COLO668 (cell line): ENCODE measurements around the gene NFU1.
"Not testable (repeated sequence)": the region's sequence is repeated elsewhere in the genome, so short reads cannot be mapped to it uniquely, and the experiment has no call there.

Source experiments
- DNase-seq: peaks from one replicate; lab custom pipeline; 2025; ENCODE audit not compliant: unreplicated experiment; lab: John Stamatoyannopoulos, UW

NFU1 gene

DNA sequence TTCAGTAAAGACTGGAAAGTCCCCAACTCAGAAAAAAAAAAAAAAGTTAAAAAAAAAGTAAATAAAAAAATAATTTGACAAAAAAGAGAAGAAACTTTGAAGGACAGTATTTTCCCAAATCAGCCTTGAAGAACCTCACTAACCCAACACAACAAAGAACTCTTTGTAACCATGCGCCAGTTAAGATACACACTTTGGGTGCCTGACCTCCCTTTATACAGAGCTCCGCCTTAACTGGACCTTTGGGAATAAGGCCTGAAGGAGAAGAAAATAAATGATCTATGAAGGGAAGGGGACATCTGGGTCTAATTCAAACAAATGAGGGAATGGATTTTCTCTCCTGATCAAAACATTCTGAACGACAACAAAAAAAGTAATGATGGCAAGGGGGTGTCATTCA is 48.0 kb downstream of the NFU1 start:
- DNase-seq, result no peak

DNA sequence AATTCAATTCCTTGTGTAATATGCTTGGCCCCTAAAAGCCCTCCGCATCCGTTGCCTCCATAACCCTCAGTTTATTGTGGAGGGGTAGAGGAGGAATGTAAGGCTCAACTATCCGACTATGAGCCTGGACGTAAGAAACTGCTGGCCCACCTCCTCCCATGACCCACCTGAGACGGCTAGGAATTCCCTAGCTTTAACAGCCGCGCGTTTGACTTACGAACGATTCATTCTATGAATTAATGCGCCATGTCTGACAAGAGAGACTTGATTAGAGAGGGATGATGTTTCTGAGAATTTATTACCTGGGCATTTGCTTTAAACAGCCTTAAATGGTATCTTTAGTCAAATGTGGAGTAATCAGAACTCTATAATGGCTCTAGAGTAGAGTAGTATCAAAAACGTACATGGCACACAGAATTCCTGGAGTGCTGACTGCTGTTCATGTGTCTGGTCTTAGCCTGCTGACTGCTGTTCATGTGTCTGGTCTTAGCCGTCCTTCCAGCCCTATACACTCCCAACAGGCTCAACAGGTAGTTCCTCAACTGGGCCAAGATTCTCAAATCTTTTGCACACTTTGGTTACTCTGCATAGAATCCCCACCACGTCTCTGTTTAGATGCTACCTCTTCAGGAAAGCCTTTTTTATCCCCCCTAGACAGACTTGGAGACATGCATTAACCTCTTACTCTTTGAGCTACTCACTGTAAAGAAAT is 49.3 kb downstream of the NFU1 start:
- DNase-seq, result no peak

DNA sequence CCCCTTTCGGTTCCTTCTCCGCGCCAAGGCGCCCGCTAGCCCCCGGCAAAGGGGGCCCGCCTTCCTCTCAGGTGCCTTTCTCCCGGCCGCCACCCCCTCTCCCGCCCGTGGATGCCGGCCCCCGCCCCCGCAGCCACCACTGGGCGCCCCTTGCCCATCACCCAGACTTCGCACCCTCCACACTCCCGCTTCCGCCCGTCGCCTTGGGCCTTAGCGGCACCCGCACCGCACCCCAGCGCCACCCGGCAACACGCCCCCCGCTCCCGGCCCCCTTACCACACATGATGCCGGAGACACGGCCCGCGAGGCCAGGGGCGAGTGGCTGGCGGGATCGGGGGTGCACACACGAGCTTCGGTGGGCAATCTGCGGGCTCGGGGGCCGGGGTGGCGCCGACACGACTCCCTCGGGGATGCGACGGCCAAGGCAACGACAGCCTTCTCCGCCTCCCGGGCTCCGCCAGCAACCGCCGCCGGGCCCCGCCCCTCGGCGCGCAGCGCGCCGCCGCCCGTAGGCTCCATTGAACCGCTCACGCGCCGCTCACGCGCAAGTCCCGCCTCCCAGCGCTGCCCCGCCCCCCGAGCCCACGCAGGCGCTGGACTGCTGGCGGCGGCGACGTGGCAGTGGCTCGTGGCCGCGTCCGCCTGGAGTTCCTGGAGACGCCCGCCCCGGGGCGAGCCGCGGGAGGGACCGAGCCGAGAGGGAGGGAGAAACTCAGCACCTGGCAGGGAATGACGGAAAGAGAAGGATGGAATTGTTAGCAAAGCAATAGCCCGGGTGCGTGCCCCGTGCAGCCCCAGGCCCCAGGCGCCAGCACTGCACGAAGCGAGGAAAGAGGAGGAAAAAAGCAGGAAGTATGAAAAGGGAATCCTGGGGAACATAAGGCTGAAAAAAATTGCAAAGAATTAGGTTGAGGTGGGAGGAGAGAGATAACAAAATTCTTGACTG is 50.2 kb downstream of the NFU1 start, which contains the start of gene GFPT1:
TSS of gene GFPT1 (minus strand) at position 439 of the 946 bp plus-strand sequence. CDS start at position 283, 156 bp downstream.
- peak; percentile 97 for DNase-seq

DNA sequence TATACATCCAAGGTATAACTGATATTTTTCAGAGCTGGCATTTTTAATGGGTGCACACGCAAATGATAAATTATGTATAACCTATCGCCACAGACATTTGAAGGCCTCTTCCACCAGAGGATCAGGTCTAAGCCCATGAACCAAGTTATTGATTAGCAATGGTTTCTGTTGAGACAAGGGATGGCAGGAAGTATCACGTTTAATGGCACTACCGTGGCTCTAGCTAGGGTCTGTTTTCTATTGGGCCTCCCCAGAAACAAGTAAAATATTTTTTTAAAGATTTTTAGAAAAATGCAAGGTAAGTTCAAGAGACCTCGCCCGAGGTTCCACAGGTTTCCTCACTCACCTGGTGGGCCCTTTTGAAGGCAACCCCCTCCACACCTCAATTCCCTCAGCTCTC is 50.9 kb downstream of the NFU1 start:
- no peak for DNase-seq

DNA sequence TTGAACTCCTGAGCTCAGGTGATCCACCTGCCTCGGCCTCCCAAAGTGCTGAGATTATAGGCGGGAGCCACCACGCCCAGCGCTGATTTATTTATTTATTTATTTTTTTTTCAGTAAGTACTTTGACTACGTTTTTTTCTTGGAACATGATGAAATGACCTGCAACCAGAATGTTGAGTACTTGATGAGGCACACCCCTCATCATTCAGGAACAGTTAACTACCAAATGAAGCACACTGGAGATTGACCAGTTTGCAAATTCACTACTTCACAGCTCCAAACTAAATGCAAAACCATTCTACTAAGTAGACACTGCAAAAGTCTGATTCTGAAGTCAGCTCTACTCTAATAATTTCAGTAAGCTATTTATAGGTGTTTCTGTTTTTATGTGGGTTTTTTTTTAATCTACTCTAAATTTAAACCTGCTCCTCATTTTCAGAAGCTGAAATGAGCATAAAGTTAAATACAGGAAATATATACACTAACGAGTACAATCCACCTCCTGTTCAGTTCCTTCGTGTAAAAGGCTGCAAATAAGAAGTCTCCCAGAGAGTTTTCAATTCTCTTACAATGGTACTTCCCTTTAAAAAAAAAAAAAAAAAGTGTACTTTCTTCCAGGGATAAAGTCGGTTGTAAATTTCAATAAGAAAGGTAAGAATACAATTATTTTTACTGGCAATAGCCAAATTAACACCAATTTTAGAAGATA is 51.6 kb downstream of the NFU1 start:
- no peak for DNase-seq

DNA sequence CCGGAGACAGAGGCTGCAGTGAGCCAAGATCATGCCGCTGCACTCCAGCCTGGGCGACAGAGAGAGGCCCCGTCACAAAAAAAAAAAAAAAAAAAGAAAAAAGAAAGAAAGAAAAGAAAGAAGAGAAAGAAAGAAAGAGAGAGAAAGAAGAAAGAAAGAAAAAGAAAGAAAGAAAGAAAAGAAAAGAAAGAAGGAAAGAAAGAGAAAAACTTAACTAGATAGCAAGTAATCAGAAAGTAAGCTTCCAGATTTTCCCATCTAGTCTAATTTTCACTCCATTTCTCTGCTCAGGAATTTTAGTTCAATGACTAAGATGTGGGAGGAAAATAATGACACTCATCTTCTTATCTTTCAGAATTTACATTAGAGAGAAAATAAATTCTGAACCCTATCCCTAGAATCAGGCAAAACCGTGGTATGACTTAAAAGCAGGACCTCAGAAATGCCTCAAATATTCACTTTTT is 52.6 kb downstream of the NFU1 start:
- no peak for DNase-seq

DNA sequence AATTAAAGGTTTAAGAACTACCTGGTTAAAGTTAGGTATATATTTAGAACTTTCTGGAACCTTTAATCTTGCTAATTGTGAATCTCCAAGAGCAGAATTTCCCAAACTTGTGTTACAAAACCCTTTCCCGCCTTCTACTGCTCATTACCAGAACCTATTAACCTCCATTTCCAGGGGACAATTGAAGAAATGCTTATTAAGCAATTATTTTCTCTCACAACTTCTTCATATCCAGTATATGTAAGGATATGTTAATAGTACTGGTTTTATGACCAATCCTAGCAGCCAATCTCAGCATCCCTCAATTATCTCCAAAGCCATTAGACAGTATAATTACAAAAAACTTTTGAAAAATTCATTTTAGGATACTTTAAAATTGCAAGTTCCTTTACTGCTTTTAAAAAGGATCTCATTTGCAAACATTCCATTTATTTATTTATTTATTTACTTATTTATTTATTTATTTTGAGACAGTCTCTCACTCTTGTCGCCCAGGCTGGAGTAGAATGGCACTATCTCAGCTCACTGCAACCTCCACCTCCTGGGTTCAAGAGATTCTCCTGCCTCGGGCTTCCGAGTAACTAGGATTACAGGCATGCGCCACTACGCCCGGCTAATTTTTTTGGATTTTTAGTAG is 53.9 kb downstream of the NFU1 start:
- no peak for DNase-seq

DNA sequence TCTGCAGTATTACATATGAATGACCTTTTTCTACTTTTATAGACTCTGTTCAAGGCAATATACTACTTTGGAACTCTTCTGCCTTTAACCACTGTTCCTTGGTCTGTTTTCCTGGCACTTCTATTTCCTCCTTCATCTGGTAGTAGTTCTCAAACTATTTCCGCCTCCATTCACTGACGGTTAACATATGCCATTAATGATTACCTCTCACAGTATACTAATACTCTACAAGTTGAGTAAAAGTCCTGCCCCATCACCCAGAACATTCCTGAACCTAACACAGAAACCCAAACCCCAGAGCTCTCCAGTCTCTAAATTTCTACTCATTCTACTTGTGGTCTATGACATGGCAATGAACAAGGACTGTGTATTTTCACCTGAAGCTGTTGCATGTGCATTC is 54.7 kb downstream of the NFU1 start:
- no peak for DNase-seq

DNA sequence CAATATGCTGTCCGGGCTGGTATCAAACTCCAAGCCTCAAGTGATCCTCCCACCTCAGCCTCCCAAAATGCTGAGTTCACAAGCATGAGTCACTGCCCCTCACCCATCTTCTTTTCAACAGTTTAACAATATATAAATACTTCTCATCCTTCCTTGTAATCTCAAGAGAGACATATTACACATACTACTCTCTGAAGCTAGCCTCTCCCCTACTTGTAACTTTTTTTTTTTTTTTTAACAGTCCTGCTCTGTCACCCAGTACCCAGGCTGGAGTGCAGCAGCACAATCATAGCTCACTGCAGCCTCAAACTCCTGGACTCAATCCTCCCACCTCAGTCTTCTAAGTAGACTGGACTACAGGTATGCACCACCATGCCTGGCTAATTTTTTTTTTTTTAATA is 55.9 kb downstream of the NFU1 start:
- no peak for DNase-seq

DNA sequence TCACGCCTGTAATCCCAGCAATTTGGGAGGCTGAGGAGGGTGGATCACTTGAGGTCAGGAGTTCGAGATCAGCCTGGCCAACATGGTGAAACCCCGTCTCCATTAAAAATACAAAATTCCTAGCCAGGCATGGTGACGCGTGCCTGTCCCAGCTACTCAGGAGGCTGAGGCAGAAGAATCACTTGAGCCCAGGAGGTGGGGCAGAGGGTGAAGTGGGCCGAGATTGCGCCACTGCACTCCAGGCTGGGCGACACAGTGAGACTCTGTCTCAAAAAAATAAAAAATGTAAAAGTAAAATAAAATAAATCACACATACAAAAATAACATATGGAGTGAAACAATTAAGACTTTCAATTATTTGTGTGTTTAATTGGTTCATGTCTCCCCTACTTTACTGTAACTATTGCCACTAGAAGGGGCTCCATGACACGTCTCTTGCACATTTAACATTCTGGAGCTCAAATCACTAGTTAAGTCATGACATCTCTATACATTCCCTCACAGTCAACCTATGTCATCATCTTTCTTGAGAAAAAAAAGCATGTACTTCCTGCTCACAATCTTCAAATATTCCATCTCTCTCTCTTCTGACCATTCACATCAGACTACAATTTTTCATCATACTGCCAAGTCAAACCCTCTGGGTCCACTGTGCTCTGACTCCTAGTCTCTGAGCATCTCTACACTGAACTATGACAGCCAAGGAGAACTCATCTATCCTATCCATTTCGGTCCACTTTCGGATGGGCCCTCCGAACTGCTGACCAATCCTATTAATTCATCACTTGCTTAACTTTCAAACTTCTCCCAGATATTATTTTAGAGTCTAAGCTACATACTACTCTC is 56.9 kb downstream of the NFU1 start:
- DNase-seq, result no peak

DNA sequence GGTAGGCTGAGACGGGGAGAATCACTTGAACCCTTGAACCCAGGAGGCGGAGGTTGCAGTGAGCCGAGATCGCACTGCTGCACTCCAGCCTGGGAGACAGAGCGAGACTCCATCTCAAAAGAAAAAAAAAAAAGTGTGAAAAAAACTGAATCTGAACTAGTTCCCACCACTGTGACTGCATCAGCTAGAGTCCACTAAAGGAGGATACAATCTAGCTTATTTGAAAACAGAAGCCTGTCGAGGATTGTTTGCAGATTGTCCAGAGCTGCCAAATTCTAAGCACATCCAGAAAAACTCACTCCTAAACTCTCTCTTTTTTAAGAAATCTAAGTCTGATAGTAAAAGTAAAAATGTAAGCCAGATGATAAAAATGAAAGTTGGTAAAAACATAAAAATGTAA is 60.8 kb downstream of the NFU1 start:
- no peak for DNase-seq

DNA sequence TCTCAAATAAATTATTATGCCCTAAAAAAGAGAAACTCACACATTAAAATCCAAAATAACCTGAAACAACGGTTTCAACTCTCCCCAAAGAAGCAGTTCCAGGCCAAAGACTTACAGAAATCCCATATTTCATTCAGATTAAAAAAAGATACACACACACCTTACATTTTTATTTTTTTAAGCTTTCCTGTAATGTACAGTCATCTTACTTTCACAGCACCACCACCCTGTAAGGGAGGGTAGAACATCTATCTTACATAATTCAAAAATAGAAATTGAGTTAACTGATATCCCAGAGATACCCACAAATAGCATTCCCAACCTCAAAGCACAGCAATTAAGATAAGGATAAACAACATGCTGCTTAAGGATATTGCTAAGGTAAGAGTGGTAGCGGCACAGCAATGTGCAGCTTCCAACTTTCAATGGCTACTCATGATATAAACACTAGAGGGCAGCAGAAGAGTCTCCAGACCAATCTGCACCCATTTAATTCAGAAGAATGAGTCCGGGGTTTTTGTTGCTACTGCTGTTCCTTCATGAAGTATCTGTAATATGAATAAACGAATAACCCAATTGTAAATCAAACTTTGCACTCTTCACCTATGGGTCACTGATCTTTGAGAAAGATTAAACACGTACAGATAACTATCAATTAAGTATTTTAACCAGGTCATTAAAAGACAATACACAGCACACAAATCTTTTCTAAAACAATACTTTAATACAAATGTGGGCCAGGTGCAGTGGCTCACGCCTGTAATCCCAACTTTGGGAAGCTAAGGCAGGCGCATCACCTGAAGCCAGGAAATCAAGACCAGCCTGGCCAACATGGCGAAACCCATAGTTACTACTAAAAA is 61.5 kb downstream of the NFU1 start:
- DNase-seq, result peak; percentile 16

DNA sequence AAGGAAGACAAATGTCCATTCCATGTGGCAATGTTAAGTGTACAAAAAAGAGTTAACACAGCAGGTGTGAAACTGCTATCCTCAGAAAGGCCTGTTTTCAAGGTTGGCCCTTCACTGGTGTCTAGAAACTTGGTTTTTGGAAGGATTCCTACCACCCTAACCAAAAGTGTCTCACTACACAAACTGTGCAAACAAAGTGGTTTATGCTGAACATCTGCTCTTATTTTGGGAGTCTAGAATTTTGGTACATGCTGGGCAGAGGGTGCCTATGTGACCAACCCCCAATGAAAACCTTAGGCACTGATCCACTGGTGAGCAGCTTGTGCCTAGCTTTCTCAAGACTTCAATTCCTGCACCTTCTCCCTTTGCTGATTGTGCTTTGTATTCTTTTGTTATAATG is 64.5 kb downstream of the NFU1 start:
- no peak for DNase-seq

DNA sequence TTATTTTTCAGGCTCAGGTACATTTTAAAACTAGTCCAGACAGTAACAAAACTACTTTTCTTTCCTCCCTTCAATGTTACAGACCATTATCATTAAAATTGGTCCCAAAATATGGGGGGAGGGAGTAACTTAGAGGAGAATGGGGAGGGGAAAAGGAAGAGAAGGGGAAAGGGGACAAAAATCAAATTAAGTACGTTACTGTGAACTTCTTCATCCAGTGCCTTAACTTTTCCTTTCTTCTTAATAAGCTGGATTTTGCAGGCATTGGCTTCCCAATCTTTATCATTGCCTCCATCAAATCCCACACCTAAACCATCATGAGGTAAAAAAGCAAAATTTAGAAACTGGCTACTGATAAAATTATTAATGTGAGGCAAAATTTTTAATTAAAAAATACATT is 67.4 kb downstream of the NFU1 start:
- DNase-seq, result no peak

DNA sequence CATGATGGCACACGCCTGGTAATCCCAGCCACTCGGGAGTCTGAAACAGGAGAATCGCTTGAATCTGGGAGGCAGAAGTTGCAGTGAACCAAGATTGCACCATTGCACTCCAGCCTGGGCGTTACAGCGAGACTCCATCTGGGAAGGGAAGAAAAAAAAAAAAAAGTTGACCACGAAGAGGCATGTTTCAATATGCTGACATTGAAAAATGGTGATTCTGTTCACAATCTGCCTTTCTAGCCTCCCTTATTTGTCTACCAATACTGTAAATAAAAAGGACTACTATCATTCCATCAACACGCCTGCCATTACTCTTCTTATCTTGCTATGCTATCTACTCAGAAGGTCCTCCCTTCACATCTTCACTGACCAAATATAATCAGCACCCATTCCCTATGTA is 68.6 kb downstream of the NFU1 start:
- DNase-seq, result no peak

DNA sequence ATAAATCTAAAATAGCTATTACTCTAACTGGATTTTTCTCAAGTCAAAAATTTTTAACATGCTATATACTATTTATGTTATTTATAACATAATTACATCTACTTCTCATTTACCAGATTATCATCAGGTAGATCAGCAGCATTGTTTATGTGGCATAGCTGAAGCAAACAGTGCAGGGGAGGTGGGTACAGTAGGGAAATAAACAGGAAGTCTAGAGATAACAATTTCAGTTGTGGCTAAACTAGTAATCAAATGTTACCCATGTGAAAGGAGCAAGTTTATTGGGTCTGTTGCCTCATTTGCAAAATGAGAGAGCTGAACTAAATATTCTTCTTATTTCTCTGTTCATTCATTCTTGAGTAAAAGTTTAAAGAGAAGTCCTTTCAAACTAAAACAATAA is 77.9 kb downstream of the NFU1 start:
- no peak for DNase-seq

DNA sequence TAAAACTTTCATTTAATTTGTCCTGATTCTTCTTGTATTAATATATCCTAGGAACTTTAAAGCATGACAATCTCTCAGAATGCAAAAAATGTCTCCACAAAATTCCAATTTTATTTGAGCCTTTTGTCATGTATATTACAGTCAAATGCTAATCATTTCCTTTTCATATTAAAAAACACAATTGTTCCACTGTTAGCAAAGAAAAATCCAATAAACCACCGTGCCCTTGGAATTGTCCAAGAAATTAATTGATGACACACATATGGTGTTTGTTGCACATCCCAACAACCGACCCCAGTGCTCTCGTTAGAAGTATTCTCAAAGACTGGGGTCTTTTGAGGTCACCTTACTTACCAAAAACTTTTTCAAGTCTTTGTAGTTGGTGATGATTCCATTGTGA is 78.3 kb downstream of the NFU1 start:
- DNase-seq, result no peak

DNA sequence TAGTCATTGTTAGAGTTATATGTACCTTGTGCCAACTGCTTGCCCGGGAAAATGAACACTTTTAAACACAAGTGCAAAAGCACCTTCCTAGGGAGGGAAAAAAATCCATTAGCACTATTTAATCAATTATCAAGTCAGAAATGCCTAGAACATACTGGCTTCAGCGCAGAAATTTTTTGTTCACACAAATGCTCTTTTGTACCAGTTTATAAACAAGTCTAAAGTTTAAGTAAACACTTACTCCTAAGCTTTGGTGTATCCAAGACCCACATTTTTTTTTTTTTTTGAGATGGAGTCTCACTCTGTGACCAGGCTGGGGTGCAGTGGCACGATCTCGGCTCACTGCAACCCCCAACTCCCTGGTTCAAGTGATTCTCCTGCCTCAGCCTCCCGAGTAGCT is 80.8 kb downstream of the NFU1 start:
- DNase-seq, result no peak

DNA sequence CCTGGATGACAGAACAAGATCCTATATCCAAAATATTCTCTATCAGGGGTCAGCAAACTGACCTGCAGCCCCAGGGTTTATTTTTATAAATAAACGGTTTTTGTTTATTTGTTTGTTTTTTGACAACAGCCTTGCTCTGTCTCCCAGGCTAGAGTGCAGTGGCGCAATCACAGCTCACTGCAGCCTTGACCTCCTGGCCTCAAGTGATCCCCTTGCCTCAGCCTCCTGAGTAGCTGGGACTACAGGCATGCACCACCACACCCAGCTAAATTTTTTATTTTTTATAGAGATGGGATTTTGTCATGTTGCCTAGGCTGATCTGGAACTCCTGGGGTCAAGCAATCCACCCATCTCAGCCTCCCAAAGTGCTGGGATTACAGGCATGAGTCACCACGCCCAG is 82.3 kb downstream of the NFU1 start:
- DNase-seq, result not testable (repeated sequence)
